GM12878 (cell line): Measurements from ENCODE around the gene EWSR1. TPM values are rescaled to one million over a fixed set of nuclear protein-coding genes. Genes with fewer than 3 reads are reported as not detected.

Source experiments
- ATAC-seq: fragments of 200-7000 bp; cut with Tn5 transposase; 3 replicates; pipeline ENCODE4 v1.9.1; 2020; ENCODE audit warnings: mild to moderate bottlenecking, moderate library complexity
- BruUV-seq: library from RNA; stranded (reverse); fragments of 400-500 nt; replicated peaks from 2 replicates; lab custom pipeline; 2021; lab: Mats Ljungman, UMichigan
- CTCF ChIA-PET: fragments of 300-600 bp; sonication (Branson Sonifier 250); formaldehyde crosslinking; extraction: SDS; loops from one replicate; lab custom pipeline; 2021; ENCODE audit warnings: inconsistent platforms; lab: Yijun Ruan, JAX
- POLR2A ChIA-PET: fragments of 350-600 bp; formaldehyde crosslinking; extraction: SDS; loops from one replicate; lab custom pipeline; 2021; ENCODE audit warnings: inconsistent platforms; lab: Charles Lee
- RAD21 ChIA-PET: fragments of 300-600 bp; sonication (Branson Sonifier 250); formaldehyde crosslinking; loops from one replicate; lab custom pipeline; 2023; ENCODE audit warnings: antibody characterized with exemption; ENCODE audit not compliant: unreplicated experiment; lab: Charles Lee
- SMC1A ChIA-PET: fragments of 300-600 bp; sonication (Branson Sonifier 250); formaldehyde crosslinking; loops from one replicate; lab custom pipeline; 2023; ENCODE audit not compliant: unreplicated experiment, uncharacterized antibody; lab: Charles Lee
- DNase-seq: peaks from one replicate; pipeline ENCODE4 v3.0.0-alpha.2; 2011; ENCODE audit warnings: low read depth, low spot score
- FAIRE-seq: peaks from 3 replicates; lab custom pipeline; 2011; peaks lifted over from hg19 to GRCh38; lab: Jason Lieb, UNC
- H2AFZ ChIP-seq: 2 replicates; pipeline ENCODE4 v1.6.0; 2011; ENCODE audit warnings: low read depth, low read length, control low read depth; ENCODE audit not compliant: control insufficient read depth
- H3K27ac ChIP-seq: 2 replicates; pipeline ENCODE4 v1.5.1; 2011; ENCODE audit warnings: control low read depth; ENCODE audit not compliant: control insufficient read depth, insufficient read depth
- H3K27me3 ChIP-seq, 2 experiments: replicated peaks in 1 of 2; 2 replicates each; pipeline versions ENCODE4 v1.6.0 to v1.6.1; 2011; ENCODE audit warnings: low read length in 1 of 2; ENCODE audit not compliant: control insufficient read depth in 2 of 2, insufficient read depth in 2 of 2
- H3K36me3 ChIP-seq, 2 experiments: 2 replicates each; pipeline ENCODE4 v1.5.1; 2011; ENCODE audit warnings: low read length in 1 of 2; ENCODE audit not compliant: control insufficient read depth in 2 of 2, insufficient read depth in 2 of 2
- H3K4me1 ChIP-seq: 2 replicates; pipeline ENCODE4 v1.6.1; 2011; ENCODE audit warnings: mild to moderate bottlenecking, low read length, moderate library complexity, mixed read lengths; ENCODE audit not compliant: control insufficient read depth, insufficient read depth
- H3K4me2 ChIP-seq: 2 replicates; pipeline ENCODE4 v1.6.0; 2011; ENCODE audit warnings: control low read depth; ENCODE audit not compliant: control insufficient read depth, insufficient read depth
- H3K4me3 ChIP-seq: fragments of 200-600 bp; sonication (generic); 2 replicates; pipeline ENCODE4 v1.5.1; 2016
- H3K79me2 ChIP-seq: 2 replicates; pipeline ENCODE4 v1.6.0; 2011; ENCODE audit warnings: low read length; ENCODE audit not compliant: control insufficient read depth, insufficient read depth
- H3K9ac ChIP-seq: 2 replicates; pipeline ENCODE4 v1.8.0; 2011; ENCODE audit warnings: low read length, control low read depth, mixed read lengths; ENCODE audit not compliant: control insufficient read depth, insufficient read depth
- H3K9me3 ChIP-seq: replicated peaks from 3 replicates; pipeline ENCODE4 v1.5.1; 2011; ENCODE audit warnings: mild to moderate bottlenecking, low read length; ENCODE audit not compliant: control insufficient read depth, insufficient read depth
- H4K20me1 ChIP-seq: 2 replicates; pipeline ENCODE4 v1.6.0; 2011; ENCODE audit not compliant: control insufficient read depth, insufficient read depth
- CHD4 ChIP-seq: fragments of 200-600 bp; sonication (generic); IDR thresholded peaks from 2 replicates; pipeline ENCODE4 v1.6.1; 2016; ENCODE audit warnings: mild to moderate bottlenecking
- E2F4 ChIP-seq: IDR thresholded peaks from 2 replicates; pipeline ENCODE4 v1.6.1; 2012; ENCODE audit warnings: low read depth, low read length, improper control_type of control experiment
- HCFC1 ChIP-seq: fragments of 150-350 bp; IDR thresholded peaks from 2 replicates; pipeline ENCODE4 v1.6.1; 2014; ENCODE audit warnings: low read length
- HDAC2 ChIP-seq: fragments of 200-600 bp; sonication (generic); IDR thresholded peaks from 2 replicates; pipeline ENCODE4 v1.6.1; 2017
- MEF2A ChIP-seq: IDR thresholded peaks from 2 replicates; pipeline ENCODE4 v1.6.1; 2011; ENCODE audit warnings: low read depth, mild to moderate bottlenecking, low read length, moderate library complexity; ENCODE audit not compliant: insufficient read depth
- SIN3A ChIP-seq: IDR thresholded peaks from 2 replicates; pipeline ENCODE4 v1.6.1; 2012; ENCODE audit warnings: low read depth, low read length, improper control_type of control experiment
- SMAD5 ChIP-seq: IDR thresholded peaks from 2 replicates; pipeline ENCODE4 v1.6.1; 2016; ENCODE audit warnings: antibody characterized with exemption, low read depth
- TCF3 ChIP-seq: IDR thresholded peaks from 2 replicates; pipeline ENCODE4 v1.6.1; 2012; ENCODE audit warnings: low read depth, mild to moderate bottlenecking, low read length, borderline replicate concordance; ENCODE audit not compliant: insufficient read depth
- TCF7 ChIP-seq: IDR thresholded peaks from 2 replicates; pipeline ENCODE4 v1.6.1; 2014; ENCODE audit warnings: antibody characterized with exemption, borderline replicate concordance
- WRNIP1 ChIP-seq: IDR thresholded peaks from 2 replicates; pipeline ENCODE4 v1.6.1; 2011; ENCODE audit warnings: low read depth, low read length, improper control_type of control experiment, borderline replicate concordance
- WGBS: methylation state at CpG from one replicate; pipeline ENCODE4 v1.1.6; 2016; ENCODE audit warnings: low lambda C conversion rate; ENCODE audit not compliant: insufficient replicate concordance, insufficient coverage; ENCODE audit errors: missing lambda C conversion rate; 5-methylcytosine and 5-hydroxymethylcytosine counted together
- in situ Hi-C: fragments of 300-500 bp; cut with MboI; formaldehyde crosslinking; loops from 9 replicates; pipeline ENCODE4 v1.14.3; 2018; ENCODE audit warnings: mixed read lengths
- intact Hi-C: fragments of 100-400 bp; cut with micrococcal nuclease; formaldehyde crosslinking; loops from one replicate; pipeline ENCODE4 v1.14.2; 2022; ENCODE audit not compliant: unreplicated experiment
- polyA plus RNA-seq, 11 experiments: library from polyadenylated mRNA; depleted of rRNA in 4 of 11; unstranded in 6 of 11; stranded (reverse) in 5 of 11; fragments of >200 nt; fragmentation: Nextera tagmentation in 4 of 11; fragmentation: Illumina TruSeq in 1 of 11; extraction: Ambion mirVana in 4 of 11; extraction: Trizol in 1 of 11; gene quantifications; 1 replicate in 1 of 11; 2 replicates in 10 of 11; pipeline versions ENCODE4 v1.2.1 to v1.2.3, GENCODE V29; 2011 to 2016; ENCODE audit warnings: inconsistent platforms in 2 of 11, missing spikeins in 2 of 11, low read depth in 1 of 11
- total RNA-seq, 4 experiments: library from RNA; depleted of rRNA in 3 of 4; stranded (reverse); fragments of >200 nt in 3 of 4; fragmentation: Illumina TruSeq in 1 of 4; extraction: Trizol in 1 of 4; gene quantifications; 2 replicates each; pipeline versions ENCODE4 v1.2.1 to v1.2.3, GENCODE V29; 2013 to 2021

The EWSR1 gene
- total and polyA plus RNA-seq, 10 of the 15 experiments (the other 5 are each of a cell fraction or from before 2014, with no cell fraction given) = 130 to 480 (median 356) TPM

- Histone ChIP-seq H3K36me3 (peaks cover 5 to 57% of the 10 kb centered on the region in 2 experiments; a peak in 3 of 4 replicates), H3K4me3 (no peak overlapping the region), H3K27me3 (no peaks in the 10 kb centered on the region), H3K27ac (no peak overlapping the region), H3K9me3 (no peaks in the 10 kb centered on the region), H3K4me1 (no peaks in the 10 kb centered on the region), H3K79me2 (no peaks in the 10 kb centered on the region), H3K4me2 (no peak overlapping the region), H2AFZ (no peak overlapping the region), H3K9ac (no peak overlapping the region), H4K20me1 (no peaks in the 10 kb centered on the region)
- ChIA-PET SMC1A (no interaction called here), POLR2A (no interaction called here), RAD21 (no interaction called here), CTCF (no interaction called here)
- WGBS = 81% methylated on average over 7 of the region's 9 CpGs
- ATAC-seq (no peak), DNase-seq (no peak), FAIRE-seq (no peak)
- BruUV-seq = no TSS peak
- in situ Hi-C loops (no loop called here), intact Hi-C loops (no loop called here)
- no peak for TF ChIP-seq TCF3
- TF ChIP-seq HCFC1 = no peak
- no peak for TF ChIP-seq MEF2A
- no peak for TF ChIP-seq WRNIP1
- no peak for TF ChIP-seq SIN3A
- TF ChIP-seq SMAD5 = no peak
- no peak for TF ChIP-seq E2F4
- TF ChIP-seq HDAC2 = no peak
- no peak for TF ChIP-seq CHD4
- no peak for TF ChIP-seq TCF7
Measured at GRCh38 chr22:29330753-29331152, 62.7 kb downstream of the EWSR1 start.
